SK-N-SH treated with all-trans-retinoic acid at 6 μM for 48 hours (cell line): ENCODE results near the gene LRFN2.

ENCODE experiments used
- ARNTL ChIP-seq: fragments of 450-650 bp; formaldehyde crosslinking; IDR thresholded peaks from 2 replicates; pipeline ENCODE4 v1.5.0; 2020; ENCODE audit warnings: low read depth, mild to moderate bottlenecking, moderate library complexity, borderline replicate concordance
- CREB5 ChIP-seq: fragments of 250-450 bp; sonication (Bioruptor Pico); IDR thresholded peaks from 2 replicates; pipeline ENCODE4 v1.5.1; 2020; ENCODE audit warnings: low read depth, mild to moderate bottlenecking, moderate library complexity
- ISL1 ChIP-seq: fragments of 250-450 bp; sonication (Bioruptor Pico); IDR thresholded peaks from 2 replicates; pipeline ENCODE4 v2.1.2; 2022; ENCODE audit warnings: mild to moderate bottlenecking, moderate library complexity
- RARB ChIP-seq: fragments of 250-450 bp; sonication (Bioruptor Pico); IDR thresholded peaks from 2 replicates; pipeline ENCODE4 v1.8.0; 2021; ENCODE audit warnings: mild to moderate bottlenecking, moderate library complexity
- ZFP30 ChIP-seq: fragments of 450-650 bp; formaldehyde crosslinking; IDR thresholded peaks from 2 replicates; pipeline ENCODE4 v1.5.0; 2022; ENCODE audit warnings: mild to moderate bottlenecking, moderate library complexity
- TF ChIP-seq, protein P1 (sequence below): fragments of 250-450 bp; sonication (Bioruptor Pico); IDR thresholded peaks from 2 replicates; pipeline ENCODE4 v1.5.1; 2021; ENCODE audit warnings: mild to moderate bottlenecking, moderate library complexity

GRCh38 chr6:40472353-40472752, 114.8 kb downstream of the LRFN2 start:
- no peak for TF ChIP-seq ISL1 (CRISPR knock-in tag)
- TF ChIP-seq ARNTL (CRISPR knock-in tag), result no peak
- no peak for TF ChIP-seq CREB5 (CRISPR knock-in tag)
- no peak for TF ChIP-seq ZFP30 (CRISPR knock-in tag)
- TF ChIP-seq, protein P1, sequence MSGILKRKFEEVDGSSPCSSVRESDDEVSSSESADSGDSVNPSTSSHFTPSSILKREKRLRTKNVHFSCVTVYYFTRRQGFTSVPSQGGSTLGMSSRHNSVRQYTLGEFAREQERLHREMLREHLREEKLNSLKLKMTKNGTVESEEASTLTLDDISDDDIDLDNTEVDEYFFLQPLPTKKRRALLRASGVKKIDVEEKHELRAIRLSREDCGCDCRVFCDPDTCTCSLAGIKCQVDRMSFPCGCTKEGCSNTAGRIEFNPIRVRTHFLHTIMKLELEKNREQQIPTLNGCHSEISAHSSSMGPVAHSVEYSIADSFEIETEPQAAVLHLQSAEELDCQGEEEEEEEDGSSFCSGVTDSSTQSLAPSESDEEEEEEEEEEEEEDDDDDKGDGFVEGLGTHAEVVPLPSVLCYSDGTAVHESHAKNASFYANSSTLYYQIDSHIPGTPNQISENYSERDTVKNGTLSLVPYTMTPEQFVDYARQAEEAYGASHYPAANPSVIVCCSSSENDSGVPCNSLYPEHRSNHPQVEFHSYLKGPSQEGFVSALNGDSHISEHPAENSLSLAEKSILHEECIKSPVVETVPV (CRISPR knock-in tag), result no peak
- TF ChIP-seq RARB (CRISPR knock-in tag), result no peak
